Panc1 (cell line): ENCODE measurements around the gene C14orf93. TPM values are rescaled to one million over a fixed set of nuclear protein-coding genes. Genes with fewer than 3 reads are reported as not detected.

Experiments used
- ATAC-seq: fragments of 200-7000 bp; cut with Tn5 transposase; 2 replicates; pipeline ENCODE4 v1.9.1; 2020; ENCODE audit warnings: mild to moderate bottlenecking, moderate library complexity
- BruUV-seq: library from RNA; stranded (reverse); fragments of 400-500 nt; replicated peaks from 2 replicates; lab custom pipeline; 2021; lab: Mats Ljungman, UMichigan
- CTCF ChIA-PET: fragments of 300-600 bp; sonication (Branson Sonifier 250); formaldehyde crosslinking; loops from one replicate; lab custom pipeline; 2022; ENCODE audit warnings: antibody characterized with exemption; lab: Charles Lee
- POLR2A ChIA-PET: fragments of 300-600 bp; sonication (Branson Sonifier 250); formaldehyde crosslinking; loops from one replicate; lab custom pipeline; 2022; ENCODE audit warnings: antibody characterized with exemption; lab: Charles Lee
- DNase-seq: peaks from one replicate; pipeline ENCODE4 v3.0.0-alpha.2; 2010; ENCODE audit warnings: low read depth, low spot score
- H3K27ac ChIP-seq: 2 replicates; pipeline ENCODE4 v1.5.1; 2011; ENCODE audit warnings: mild to moderate bottlenecking, low read length, inconsistent platforms
- H3K27me3 ChIP-seq: fragments of 200-500 bp; sonication (Bioruptor generic); 2 replicates; pipeline ENCODE4 v1.6.0; 2014; ENCODE audit warnings: low read length, inconsistent platforms; ENCODE audit not compliant: control insufficient read depth, insufficient read depth
- H3K36me3 ChIP-seq: fragments of 200-500 bp; sonication (Bioruptor generic); 2 replicates; pipeline ENCODE4 v1.5.1; 2014; ENCODE audit warnings: inconsistent platforms, mild to moderate bottlenecking, low read length, moderate library complexity; ENCODE audit not compliant: control insufficient read depth, insufficient read depth
- H3K4me1 ChIP-seq: 2 replicates; pipeline ENCODE4 v1.5.1; 2011; ENCODE audit warnings: inconsistent platforms, mild to moderate bottlenecking, low read length, moderate library complexity; ENCODE audit not compliant: control insufficient read depth, insufficient read depth
- H3K4me3 ChIP-seq, 2 experiments: 2 replicates each; pipeline ENCODE4 v1.5.1; 2011 to 2012; ENCODE audit warnings: low read depth in 2 of 2, low read length in 2 of 2, mild to moderate bottlenecking in 2 of 2, inconsistent platforms in 1 of 2, moderate library complexity in 1 of 2
- H3K9me3 ChIP-seq: fragments of 200-500 bp; sonication (Bioruptor generic); 2 replicates; pipeline ENCODE4 v1.5.1; 2014; ENCODE audit warnings: low read depth, mild to moderate bottlenecking, inconsistent platforms, low read length, moderate library complexity; ENCODE audit not compliant: control insufficient read depth, insufficient read depth
- POLR2AphosphoS5 ChIP-seq: IDR thresholded peaks from 2 replicates; pipeline ENCODE4 v1.6.1; 2012; ENCODE audit warnings: mild to moderate bottlenecking, low read depth, low read length, moderate library complexity
- REST ChIP-seq, 2 experiments: IDR thresholded peaks; 2 replicates each; pipeline ENCODE4 v1.6.1; 2011 to 2012; ENCODE audit warnings: low read depth in 2 of 2, control low read depth in 1 of 2, low read length in 1 of 2, mild to moderate bottlenecking in 1 of 2, moderate library complexity in 1 of 2; ENCODE audit not compliant: insufficient read depth in 1 of 2
- SIN3A ChIP-seq: IDR thresholded peaks from 2 replicates; pipeline ENCODE4 v1.6.1; 2012; ENCODE audit warnings: low read depth, mild to moderate bottlenecking, low read length, moderate library complexity, borderline replicate concordance; ENCODE audit not compliant: insufficient read depth
- TCF7L2 ChIP-seq: IDR thresholded peaks from 2 replicates; pipeline ENCODE4 v1.6.1; 2011; ENCODE audit warnings: mild to moderate bottlenecking, low read depth, low read length, inconsistent platforms
- in situ Hi-C: cut with HindIII; loops from 2 replicates; pipeline ENCODE4 v1.10.0; 2016; ENCODE audit warnings: low sequenced_read_pairs, low pct_unique_long_range_greater_than_20kb
- intact Hi-C: fragments of 100-400 bp; cut with micrococcal nuclease; formaldehyde crosslinking; loops from one replicate; pipeline ENCODE4 v1.10.0; 2022; ENCODE audit not compliant: unreplicated experiment
- total RNA-seq: library from RNA; stranded (reverse); gene quantifications from one replicate; pipeline ENCODE4 v1.2.1, GENCODE V29; 2021; ENCODE audit not compliant: unreplicated experiment
- TF ChIP-seq, protein P1 (sequence below): fragments of 450-650 bp; IDR thresholded peaks from 2 replicates; pipeline ENCODE4 v1.5.1; 2017; ENCODE audit warnings: mild to moderate bottlenecking

Gene C14orf93
- total RNA-seq, 1 experiment from 2014 or later: 5.6 TPM

DNA sequence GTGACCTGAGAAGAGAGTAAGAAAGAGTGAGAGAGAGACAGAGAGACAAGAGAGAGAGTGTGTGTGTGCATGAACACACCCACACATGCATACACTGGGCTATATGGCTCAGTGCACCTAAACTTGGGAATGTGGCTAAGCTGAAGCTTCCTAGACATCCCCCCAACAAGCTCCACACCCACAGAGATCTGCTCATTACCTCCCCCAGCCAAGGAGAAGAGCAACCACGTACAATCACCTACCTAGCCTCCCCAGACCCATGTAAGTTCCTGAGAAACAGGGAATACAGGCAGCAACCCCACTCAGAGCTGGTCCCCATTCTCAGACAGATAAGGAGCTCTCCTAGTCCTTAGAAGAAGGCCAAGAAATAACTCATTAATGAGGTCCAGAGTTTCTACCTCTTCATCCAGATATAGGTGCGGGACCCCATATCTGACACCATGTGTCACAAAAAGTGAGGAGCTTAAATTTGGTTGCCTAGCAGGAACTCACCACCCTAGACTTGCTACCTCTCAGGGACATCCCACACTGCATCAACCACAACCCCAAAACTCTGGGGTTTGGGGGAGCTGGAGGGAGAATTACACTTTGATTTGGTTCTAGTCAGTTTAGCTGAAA is 37.5 kb downstream of the C14orf93 start:
- no peak for DNase-seq
- peaks cover 15% of the 10 kb centered on the region for H3K4me1 ChIP-seq
- no peaks in the 10 kb centered on the region for H3K27me3 ChIP-seq
- intact Hi-C loops (no loop called here), in situ Hi-C loops (no loop called here)
- no peak overlapping the region for H3K27ac ChIP-seq
- POLR2A ChIA-PET: no interaction called here
- H3K9me3 ChIP-seq: no peaks in the 10 kb centered on the region
- no peak overlapping the region for H3K4me3 ChIP-seq
- TF ChIP-seq, protein P1, sequence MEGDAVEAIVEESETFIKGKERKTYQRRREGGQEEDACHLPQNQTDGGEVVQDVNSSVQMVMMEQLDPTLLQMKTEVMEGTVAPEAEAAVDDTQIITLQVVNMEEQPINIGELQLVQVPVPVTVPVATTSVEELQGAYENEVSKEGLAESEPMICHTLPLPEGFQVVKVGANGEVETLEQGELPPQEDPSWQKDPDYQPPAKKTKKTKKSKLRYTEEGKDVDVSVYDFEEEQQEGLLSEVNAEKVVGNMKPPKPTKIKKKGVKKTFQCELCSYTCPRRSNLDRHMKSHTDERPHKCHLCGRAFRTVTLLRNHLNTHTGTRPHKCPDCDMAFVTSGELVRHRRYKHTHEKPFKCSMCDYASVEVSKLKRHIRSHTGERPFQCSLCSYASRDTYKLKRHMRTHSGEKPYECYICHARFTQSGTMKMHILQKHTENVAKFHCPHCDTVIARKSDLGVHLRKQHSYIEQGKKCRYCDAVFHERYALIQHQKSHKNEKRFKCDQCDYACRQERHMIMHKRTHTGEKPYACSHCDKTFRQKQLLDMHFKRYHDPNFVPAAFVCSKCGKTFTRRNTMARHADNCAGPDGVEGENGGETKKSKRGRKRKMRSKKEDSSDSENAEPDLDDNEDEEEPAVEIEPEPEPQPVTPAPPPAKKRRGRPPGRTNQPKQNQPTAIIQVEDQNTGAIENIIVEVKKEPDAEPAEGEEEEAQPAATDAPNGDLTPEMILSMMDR: no peak
- TF ChIP-seq TCF7L2 (no peak), POLR2AphosphoS5 (no peak), REST (IDR thresholded peaks at IDR 0.05; ENCODE audit: insufficient read depth in 1 of 2, low read depth in 2 of 2, low read length in 1 of 2) (no peak), SIN3A (no peak)
- no peak for ATAC-seq
- BruUV-seq: TSS peak; percentile 65
- CTCF ChIA-PET: interaction anchor here (0.6 to 2.8 kb wide), 2 partner anchors 14 to 18 kb away, joined by 10 to 13 read pairs; no protein-coding TSS in a partner anchor
- peaks cover 11% of the 10 kb centered on the region; the same call in 1 of the 2 replicates for H3K36me3 ChIP-seq

DNA sequence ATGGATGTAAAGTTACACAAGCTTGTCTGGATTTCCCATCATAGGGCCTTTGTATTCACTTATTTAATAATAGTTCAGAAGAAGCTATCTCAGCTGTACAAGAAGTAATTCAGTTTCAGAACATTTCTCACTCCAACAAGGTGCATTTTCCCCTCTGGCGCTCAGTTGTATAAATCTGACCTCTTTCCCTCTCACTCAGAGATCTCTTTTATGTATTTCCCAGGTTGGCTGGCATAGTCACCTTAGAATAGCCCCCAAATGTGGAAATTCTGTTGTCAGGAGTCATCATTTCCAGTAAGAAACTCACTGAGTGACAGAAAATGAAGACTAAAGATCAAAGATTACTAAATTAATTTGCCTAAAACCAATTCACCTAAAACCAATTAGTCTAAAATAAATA is 38.8 kb downstream of the C14orf93 start:
- no peak for ATAC-seq
- POLR2A ChIA-PET: interaction anchor here (0.6 to 0.8 kb wide), 3 partner anchors 9 to 20 kb away, joined by 5 to 8 read pairs (median 5); no protein-coding TSS in a partner anchor
- in situ Hi-C loops (no loop called here), intact Hi-C loops (no loop called here)
- CTCF ChIA-PET: interaction anchor here (0.6 to 0.7 kb wide), 2 partner anchors 124 to 149 kb away, joined by 3 to 6 read pairs; partner anchors contain the start of gene ACIN1
- peaks cover 2% of the 10 kb centered on the region for H3K4me1 ChIP-seq
- no TSS peak for BruUV-seq
- H3K27ac ChIP-seq: no peak overlapping the region
- no peak for DNase-seq
- TF ChIP-seq TCF7L2 (no peak), REST (IDR thresholded peaks at IDR 0.05; ENCODE audit: insufficient read depth in 1 of 2, low read depth in 2 of 2, low read length in 1 of 2) (no peak), SIN3A (no peak), POLR2AphosphoS5 (no peak)
- TF ChIP-seq, protein P1: no peak
- H3K4me3 ChIP-seq: no peak overlapping the region
- H3K27me3 ChIP-seq: no peaks in the 10 kb centered on the region
- no peaks in the 10 kb centered on the region for H3K9me3 ChIP-seq
- H3K36me3 ChIP-seq: peaks cover 11% of the 10 kb centered on the region; the same call in 1 of the 2 replicates
